Naive thymus-derived CD4-positive, alpha-beta T cell (primary cell): ENCODE data around the gene STX2. TPM values are rescaled to one million over a fixed set of nuclear protein-coding genes. Genes with fewer than 3 reads are reported as not detected.

ENCODE experiments used
- ATAC-seq: fragments of 150-1000 bp; cut with Tn5 transposase; 2 replicates; pipeline ENCODE4 v1.10.0; 2021; ENCODE audit warnings: mild to moderate bottlenecking, moderate library complexity
- CTCF ChIA-PET: fragments of 350-600 bp; sonication (Branson Sonifier 250); formaldehyde crosslinking; loops from one replicate; lab custom pipeline; 2021; ENCODE audit warnings: antibody characterized with exemption; lab: Charles Lee
- POLR2A ChIA-PET: fragments of 350-600 bp; sonication (Branson Sonifier 250); formaldehyde crosslinking; loops from one replicate; lab custom pipeline; 2021; ENCODE audit warnings: antibody characterized with exemption, inconsistent platforms; lab: Charles Lee
- DNase-seq, 9 donors: peaks; one replicate each; pipeline versions ENCODE4 v3.0.0 to v3.0.0-alpha.2; 2020 to 2022; ENCODE audit warnings: mixed read lengths in 1 of 9
- H3K27ac ChIP-seq: one replicate; pipeline ENCODE4 v1.7.0; 2013; ENCODE audit warnings: mild to moderate bottlenecking, low read depth, low read length, moderate library complexity
- H3K27me3 ChIP-seq, 2 donors: one replicate each; pipeline ENCODE4 v1.7.0; 2013; ENCODE audit warnings: low read length in 2 of 2, mild to moderate bottlenecking in 2 of 2, moderate library complexity in 2 of 2; ENCODE audit not compliant: control insufficient read depth in 2 of 2, insufficient read depth in 2 of 2
- H3K36me3 ChIP-seq, 3 experiments: 1 replicate in 2 of 3; 2 replicates in 1 of 3; pipeline ENCODE4 v1.7.0; 2013; ENCODE audit warnings: low read length in 3 of 3, mild to moderate bottlenecking in 3 of 3, moderate library complexity in 1 of 3; ENCODE audit not compliant: insufficient read depth in 3 of 3, control insufficient read depth in 2 of 3
- H3K4me1 ChIP-seq, 2 donors: one replicate each; pipeline ENCODE4 v1.7.0; 2013; ENCODE audit warnings: low read length in 2 of 2, mild to moderate bottlenecking in 2 of 2, moderate library complexity in 1 of 2; ENCODE audit not compliant: control insufficient read depth in 2 of 2, insufficient read depth in 2 of 2
- H3K4me3 ChIP-seq: 2 replicates; pipeline ENCODE4 v1.7.0; 2013; ENCODE audit warnings: mild to moderate bottlenecking, low read length
- H3K9me3 ChIP-seq, 3 experiments: 1 replicate in 2 of 3; 2 replicates in 1 of 3; pipeline ENCODE4 v1.7.0; 2013; ENCODE audit warnings: low read length in 3 of 3; ENCODE audit not compliant: control insufficient read depth in 2 of 3
- H3K27ac Mint-ChIP-seq, 9 donors: one replicate each; pipeline ENCODE4 v1.8.0; 2020 to 2022; ENCODE audit warnings: mixed read lengths in 9 of 9, mild to moderate bottlenecking in 8 of 9, moderate library complexity in 5 of 9, inconsistent platforms in 2 of 9
- H3K27me3 Mint-ChIP-seq, 5 donors: one replicate each; pipeline ENCODE4 v1.8.0; 2021 to 2022; ENCODE audit warnings: mixed read lengths in 5 of 5, mild to moderate bottlenecking in 1 of 5
- H3K36me3 Mint-ChIP-seq, 5 donors: one replicate each; pipeline ENCODE4 v1.8.0; 2020 to 2022; ENCODE audit warnings: mixed read lengths in 5 of 5, mild to moderate bottlenecking in 3 of 5, inconsistent platforms in 1 of 5
- H3K4me1 Mint-ChIP-seq, 7 donors: one replicate each; pipeline ENCODE4 v1.8.0; 2020 to 2022; ENCODE audit warnings: mixed read lengths in 7 of 7, mild to moderate bottlenecking in 3 of 7, inconsistent platforms in 1 of 7
- H3K4me3 Mint-ChIP-seq, 10 donors: one replicate each; pipeline ENCODE4 v1.8.0; 2020 to 2022; ENCODE audit warnings: mild to moderate bottlenecking in 10 of 10, mixed read lengths in 10 of 10, moderate library complexity in 6 of 10, inconsistent platforms in 2 of 10
- H3K9me3 Mint-ChIP-seq, 11 donors: one replicate each; pipeline ENCODE4 v1.8.0; 2020 to 2022; ENCODE audit warnings: mixed read lengths in 11 of 11, mild to moderate bottlenecking in 4 of 11, inconsistent platforms in 1 of 11, moderate library complexity in 1 of 11
- intact Hi-C, 2 donors: fragments of 100-400 bp; cut with micrococcal nuclease; formaldehyde crosslinking; loops; one replicate each; pipeline ENCODE4 v1.15.1; 2023
- polyA plus RNA-seq, 2 donors: library from polyadenylated mRNA; unstranded; fragments of 300-500 nt; fragmentation: Illumina TruSeq; gene quantifications; one replicate each; pipeline ENCODE4 v1.2.3, GENCODE V29; 2021
- total RNA-seq, 6 experiments: library from RNA in 5 of 6; stranded (reverse) in 5 of 6; gene quantifications; 1 replicate in 5 of 6; 2 replicates in 1 of 6; pipeline ENCODE4 v1.2.3 and lab custom pipeline; 2021 to 2026

The STX2 gene
- total and polyA plus RNA-seq, 7 experiments from 2014 or later = 7.6 to 30.3 (median 19.0) TPM

GRCh38 chr12:130817804-130818203 is 21.2 kb downstream of the STX2 start:
- Histone ChIP-seq H3K9me3 (no peaks in the 10 kb centered on the region), H3K27me3 (no peaks in the 10 kb centered on the region), H3K4me3 (no peak overlapping the region), H3K4me1 (no peaks in the 10 kb centered on the region), H3K27ac (no peak overlapping the region), H3K36me3 (peaks cover 0 to 15% (median 0%) of the 10 kb centered on the region in 3 experiments)
- Mint-ChIP-seq H3K4me1 (peaks cover 10 to 25% (median 11%) of the 10 kb centered on the region in 7 donors), H3K27ac (peak overlapping the region in 4 of 9 donors; percentile 47 to 80 (median 62)), H3K27me3 (no peaks in the 10 kb centered on the region), H3K36me3 (peaks cover 2 to 28% (median 9%) of the 10 kb centered on the region in 5 donors), H3K4me3 (peak overlapping the region in 9 of 10 donors; percentile 5 to 91 (median 79)), H3K9me3 (no peaks in the 10 kb centered on the region)
- intact Hi-C loops = loop anchor here in 1 of 2 donors (2.0 to 5.0 kb wide), 2 partner anchors 21 to 54 kb away; partner anchors contain the start of genes RAN and STX2
- DNase-seq (no peak), ATAC-seq (no peak)
- ChIA-PET POLR2A (no interaction called here), CTCF (interaction anchor here (0.7 to 2.3 kb wide), 2 partner anchors 53 to 56 kb away, joined by 3 to 5 read pairs; no protein-coding TSS in a partner anchor)

DNA sequence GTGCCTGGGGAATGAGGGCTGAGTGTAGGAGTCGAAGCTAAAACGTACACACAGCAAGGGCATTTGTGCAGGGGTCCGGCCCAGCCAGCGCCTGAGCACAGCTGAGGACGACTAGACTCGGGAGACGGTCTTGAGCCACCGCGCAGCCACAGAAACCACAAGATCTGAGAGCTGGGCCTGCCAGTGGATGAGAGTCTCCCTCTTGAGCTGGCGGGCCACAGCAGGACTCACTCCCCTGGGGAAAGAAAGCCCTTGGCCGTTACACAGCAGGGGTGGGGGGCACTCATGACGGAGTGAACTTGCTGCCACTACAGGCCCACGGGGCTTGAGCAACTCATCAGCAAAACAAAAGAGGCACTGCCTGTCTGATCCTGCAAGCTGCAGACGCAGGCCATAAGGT is 23.0 kb downstream of the STX2 start:
- H3K9me3 ChIP-seq = no peaks in the 10 kb centered on the region
- no peaks in the 10 kb centered on the region for H3K27me3 ChIP-seq
- Mint-ChIP-seq H3K4me1 (peaks cover 8 to 24% (median 11%) of the 10 kb centered on the region in 7 donors), H3K27ac (peak overlapping the region in 1 of 9 donors; percentile 40), H3K9me3 (no peaks in the 10 kb centered on the region), H3K4me3 (no peak overlapping the region), H3K27me3 (no peaks in the 10 kb centered on the region), H3K36me3 (peaks cover 2 to 33% (median 7%) of the 10 kb centered on the region in 5 donors)
- no peak overlapping the region for H3K4me3 ChIP-seq
- CTCF ChIA-PET = interaction anchor here (1.3 to 2.3 kb wide), 2 partner anchors 10 to 54 kb away, joined by 3 to 5 read pairs; no protein-coding TSS in a partner anchor
- no peaks in the 10 kb centered on the region for H3K4me1 ChIP-seq
- POLR2A ChIA-PET = no interaction called here
- intact Hi-C loops = loop anchor here in 1 of 2 donors (5.0 kb wide), 1 partner anchor 56 kb away; the partner anchor contains the start of gene RAN
- no peak overlapping the region for H3K27ac ChIP-seq
- H3K36me3 ChIP-seq = peaks cover 0 to 19% (median 0%) of the 10 kb centered on the region in 3 experiments
- ATAC-seq (no peak), DNase-seq (no peak)

DNA sequence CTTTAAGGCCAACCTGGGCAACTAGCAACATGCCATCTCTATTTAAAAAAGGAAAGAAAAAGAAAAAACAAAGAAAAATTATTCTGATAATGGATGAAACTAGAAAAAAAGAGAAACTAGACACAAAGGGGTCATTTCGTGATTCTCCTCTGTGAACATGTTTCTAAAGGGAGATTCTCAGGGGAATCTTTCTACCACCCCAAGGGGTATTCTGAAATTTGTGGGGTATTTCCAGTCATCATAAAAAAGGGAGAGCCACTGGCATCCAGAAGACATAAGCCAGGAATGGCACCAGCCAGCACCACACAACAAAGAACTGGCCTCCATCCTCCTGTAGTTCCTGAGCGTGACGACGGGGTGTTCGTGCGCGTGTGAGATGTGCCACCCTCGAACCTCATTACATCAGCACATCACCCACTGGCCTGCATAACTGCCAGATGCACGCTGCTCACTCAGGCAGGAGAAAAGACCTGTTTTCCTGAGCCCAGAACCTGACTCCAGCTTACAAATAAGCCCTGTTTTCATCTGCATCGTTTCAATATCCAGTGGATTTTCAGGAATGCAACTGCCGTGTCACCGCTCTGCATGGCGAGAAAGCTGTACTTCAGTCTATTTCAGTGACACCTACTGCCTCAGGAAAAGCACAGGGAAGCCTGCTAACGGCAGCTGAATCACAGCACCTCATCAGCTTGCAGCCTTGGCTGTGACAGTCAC is 23.9 kb downstream of the STX2 start:
- no peaks in the 10 kb centered on the region for H3K9me3 ChIP-seq
- ATAC-seq = no peak
- peaks cover 0 to 27% (median 5%) of the 10 kb centered on the region in 3 experiments for H3K36me3 ChIP-seq
- no peaks in the 10 kb centered on the region for H3K27me3 Mint-ChIP-seq
- H3K4me3 ChIP-seq = no peak overlapping the region
- peaks cover 4 to 31% (median 9%) of the 10 kb centered on the region in 5 donors for H3K36me3 Mint-ChIP-seq
- H3K27me3 ChIP-seq = no peaks in the 10 kb centered on the region
- no peaks in the 10 kb centered on the region for H3K9me3 Mint-ChIP-seq
- ChIA-PET CTCF (no interaction called here), POLR2A (no interaction called here)
- peaks cover 8 to 23% (median 11%) of the 10 kb centered on the region in 7 donors for H3K4me1 Mint-ChIP-seq
- H3K4me1 ChIP-seq = no peaks in the 10 kb centered on the region
- H3K4me3 Mint-ChIP-seq = no peak overlapping the region
- H3K27ac Mint-ChIP-seq = peak overlapping the region in 1 of 9 donors; percentile 40
- H3K27ac ChIP-seq = no peak overlapping the region
- DNase-seq = no peak
- intact Hi-C loops = loop anchor here in 1 of 2 donors (5.0 kb wide), 1 partner anchor 57 kb away; the partner anchor contains the start of gene RAN

DNA sequence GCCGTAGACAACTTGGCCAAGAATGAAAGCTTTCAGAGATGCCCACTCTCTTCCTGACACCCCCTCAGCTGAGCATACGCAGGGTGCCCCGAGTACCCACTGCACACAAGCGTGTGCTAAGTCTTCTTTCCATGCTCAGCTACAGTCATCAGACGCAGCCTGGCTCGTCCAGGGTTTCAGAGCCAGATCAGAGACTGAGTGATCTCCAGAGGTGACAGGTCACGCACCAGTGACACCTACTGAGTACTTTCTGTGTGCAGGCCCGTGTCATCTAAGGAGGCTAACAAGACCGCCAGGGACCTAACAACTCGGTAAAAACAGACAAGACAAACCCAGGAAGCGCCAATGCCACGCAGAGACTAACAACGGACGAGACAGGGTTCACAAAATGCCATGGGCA is 25.1 kb downstream of the STX2 start:
- H3K36me3 ChIP-seq = peaks cover 0 to 32% (median 5%) of the 10 kb centered on the region in 3 experiments
- DNase-seq (no peak), ATAC-seq (no peak)
- Mint-ChIP-seq H3K4me1 (peaks cover 7 to 16% (median 10%) of the 10 kb centered on the region in 7 donors), H3K27ac (no peak overlapping the region), H3K36me3 (peaks cover 4 to 36% (median 17%) of the 10 kb centered on the region in 5 donors), H3K27me3 (no peaks in the 10 kb centered on the region), H3K4me3 (no peak overlapping the region), H3K9me3 (no peaks in the 10 kb centered on the region)
- H3K27ac ChIP-seq = no peak overlapping the region
- ChIA-PET CTCF (interaction anchor here (2.4 kb wide), 1 partner anchor 12 kb away, joined by 9 read pairs; no protein-coding TSS in a partner anchor), POLR2A (no interaction called here)
- H3K4me3 ChIP-seq = no peak overlapping the region
- H3K4me1 ChIP-seq = no peaks in the 10 kb centered on the region
- intact Hi-C loops = no loop called here
- H3K9me3 ChIP-seq = no peaks in the 10 kb centered on the region
- no peaks in the 10 kb centered on the region for H3K27me3 ChIP-seq

DNA sequence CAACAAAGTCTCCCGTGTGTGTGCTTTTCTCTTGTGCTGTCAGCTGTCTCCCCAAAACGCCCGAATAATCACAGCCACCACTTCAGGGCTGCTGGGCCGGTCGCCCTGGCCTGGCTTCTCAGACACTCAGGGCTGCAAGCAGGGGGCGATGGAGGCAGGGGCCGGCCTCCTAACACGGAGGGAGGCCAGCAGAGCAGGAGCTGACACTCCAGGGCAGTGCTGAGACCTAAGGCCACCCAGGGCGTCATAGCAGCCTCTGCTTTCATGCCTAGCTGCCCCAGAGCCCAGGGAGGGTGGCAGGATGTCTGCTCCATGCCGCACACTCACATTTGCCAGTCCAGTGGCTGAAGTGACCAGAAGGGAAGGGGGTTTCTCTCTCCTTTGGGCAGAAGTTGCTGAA is 25.6 kb downstream of the STX2 start:
- H3K27me3 Mint-ChIP-seq = no peaks in the 10 kb centered on the region
- no peak overlapping the region for H3K4me3 Mint-ChIP-seq
- ChIA-PET CTCF (interaction anchor here (2.4 kb wide), 1 partner anchor 13 kb away, joined by 9 read pairs; no protein-coding TSS in a partner anchor), POLR2A (no interaction called here)
- H3K36me3 Mint-ChIP-seq = peaks cover 4 to 38% (median 18%) of the 10 kb centered on the region in 5 donors
- Histone ChIP-seq H3K36me3 (peaks cover 0 to 38% (median 5%) of the 10 kb centered on the region in 3 experiments), H3K9me3 (no peaks in the 10 kb centered on the region), H3K27ac (no peak overlapping the region), H3K27me3 (no peaks in the 10 kb centered on the region), H3K4me1 (no peaks in the 10 kb centered on the region), H3K4me3 (no peak overlapping the region)
- DNase-seq (no peak), ATAC-seq (no peak)
- no peaks in the 10 kb centered on the region for H3K9me3 Mint-ChIP-seq
- H3K4me1 Mint-ChIP-seq = peaks cover 4 to 13% (median 7%) of the 10 kb centered on the region in 7 donors
- no peak overlapping the region for H3K27ac Mint-ChIP-seq
- intact Hi-C loops = no loop called here

DNA sequence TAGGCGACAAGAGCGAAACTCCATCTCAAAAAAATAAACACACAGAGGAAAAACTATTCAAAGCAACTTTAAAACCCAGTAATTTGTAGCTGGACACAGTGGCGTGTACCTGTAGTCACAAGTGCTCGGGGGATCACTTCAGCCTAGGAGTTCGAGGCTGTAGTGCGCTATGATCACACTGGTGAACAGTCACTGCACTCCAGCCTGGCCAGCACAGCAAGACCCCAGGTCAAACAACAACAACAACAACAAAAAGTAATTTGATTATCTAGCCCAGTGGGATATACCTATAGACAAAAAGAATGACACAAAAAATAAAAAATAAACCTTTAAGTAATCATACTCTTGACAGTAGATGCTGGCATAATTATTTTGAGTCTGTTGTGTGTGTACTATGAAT is 29.3 kb downstream of the STX2 start:
- ATAC-seq = no peak
- Histone ChIP-seq H3K4me1 (no peaks in the 10 kb centered on the region), H3K27ac (no peak overlapping the region), H3K4me3 (no peak overlapping the region), H3K36me3 (peaks cover 0 to 73% (median 12%) of the 10 kb centered on the region in 3 experiments), H3K27me3 (no peaks in the 10 kb centered on the region), H3K9me3 (no peaks in the 10 kb centered on the region)
- DNase-seq = no peak
- ChIA-PET POLR2A (no interaction called here), CTCF (interaction anchor here (0.6 kb wide), 1 partner anchor 24 kb away, joined by 3 read pairs; no protein-coding TSS in a partner anchor)
- Mint-ChIP-seq H3K4me1 (peaks cover 0 to 5% (median 0%) of the 10 kb centered on the region in 7 donors), H3K4me3 (no peak overlapping the region), H3K27me3 (no peaks in the 10 kb centered on the region), H3K27ac (no peak overlapping the region), H3K36me3 (peaks cover 32 to 64% (median 45%) of the 10 kb centered on the region in 5 donors), H3K9me3 (peaks cover 0 to 5% (median 0%) of the 10 kb centered on the region in 11 donors)
- intact Hi-C loops = no loop called here
